ENCODE measurements around the gene SYNGR3. TPM values are rescaled to one million over a fixed set of nuclear protein-coding genes. Genes with fewer than 3 reads are reported as not detected.

SYNGR3 gene
- total and polyA plus RNA-seq, 2 of the 13 experiments (the other 11 are each of a cell fraction or from before 2014, with no cell fraction given) = 0.97 to 5.7 TPM

GRCh38 chr16:1964506-1965395 lies 25.0 kb upstream of the SYNGR3 start, which contains the start of gene RPS2 (continued):
- TF ChIP-seq RBAK (CRISPR knock-in tag; IDR thresholded peaks at IDR 0.05) = no peak
- TF ChIP-seq SRF (IDR thresholded peaks at IDR 0.05; ENCODE audit: low read depth, low read length) = no peak
- TF ChIP-seq ZNF343 (CRISPR knock-in tag; IDR thresholded peaks at IDR 0.05) = peak; percentile 79; the same call in 1 of the 2 replicates
- TF ChIP-seq SMARCC2 (IDR thresholded peaks at IDR 0.05) = no peak
- TF ChIP-seq, protein P1, sequence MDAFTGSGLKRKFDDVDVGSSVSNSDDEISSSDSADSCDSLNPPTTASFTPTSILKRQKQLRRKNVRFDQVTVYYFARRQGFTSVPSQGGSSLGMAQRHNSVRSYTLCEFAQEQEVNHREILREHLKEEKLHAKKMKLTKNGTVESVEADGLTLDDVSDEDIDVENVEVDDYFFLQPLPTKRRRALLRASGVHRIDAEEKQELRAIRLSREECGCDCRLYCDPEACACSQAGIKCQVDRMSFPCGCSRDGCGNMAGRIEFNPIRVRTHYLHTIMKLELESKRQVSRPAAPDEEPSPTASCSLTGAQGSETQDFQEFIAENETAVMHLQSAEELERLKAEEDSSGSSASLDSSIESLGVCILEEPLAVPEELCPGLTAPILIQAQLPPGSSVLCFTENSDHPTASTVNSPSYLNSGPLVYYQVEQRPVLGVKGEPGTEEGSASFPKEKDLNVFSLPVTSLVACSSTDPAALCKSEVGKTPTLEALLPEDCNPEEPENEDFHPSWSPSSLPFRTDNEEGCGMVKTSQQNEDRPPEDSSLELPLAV (CRISPR knock-in tag; conservative IDR thresholded peaks at IDR 0.05; ENCODE audit: low read depth) = no peak
- TF ChIP-seq, protein P2, sequence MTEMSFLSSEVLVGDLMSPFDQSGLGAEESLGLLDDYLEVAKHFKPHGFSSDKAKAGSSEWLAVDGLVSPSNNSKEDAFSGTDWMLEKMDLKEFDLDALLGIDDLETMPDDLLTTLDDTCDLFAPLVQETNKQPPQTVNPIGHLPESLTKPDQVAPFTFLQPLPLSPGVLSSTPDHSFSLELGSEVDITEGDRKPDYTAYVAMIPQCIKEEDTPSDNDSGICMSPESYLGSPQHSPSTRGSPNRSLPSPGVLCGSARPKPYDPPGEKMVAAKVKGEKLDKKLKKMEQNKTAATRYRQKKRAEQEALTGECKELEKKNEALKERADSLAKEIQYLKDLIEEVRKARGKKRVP (CRISPR knock-in tag; IDR thresholded peaks at IDR 0.05) = no peak
- TF ChIP-seq ZNF567 (CRISPR knock-in tag; IDR thresholded peaks at IDR 0.05; ENCODE audit: borderline replicate concordance) = 0 out of 2 replicates have a peak, but pooled peaks have one; percentile 32
- peak; percentile 65; the same call in 1 of the 2 replicates for TF ChIP-seq ZMAT3 (CRISPR knock-in tag; conservative IDR thresholded peaks at IDR 0.05)
- TF ChIP-seq, protein P3, sequence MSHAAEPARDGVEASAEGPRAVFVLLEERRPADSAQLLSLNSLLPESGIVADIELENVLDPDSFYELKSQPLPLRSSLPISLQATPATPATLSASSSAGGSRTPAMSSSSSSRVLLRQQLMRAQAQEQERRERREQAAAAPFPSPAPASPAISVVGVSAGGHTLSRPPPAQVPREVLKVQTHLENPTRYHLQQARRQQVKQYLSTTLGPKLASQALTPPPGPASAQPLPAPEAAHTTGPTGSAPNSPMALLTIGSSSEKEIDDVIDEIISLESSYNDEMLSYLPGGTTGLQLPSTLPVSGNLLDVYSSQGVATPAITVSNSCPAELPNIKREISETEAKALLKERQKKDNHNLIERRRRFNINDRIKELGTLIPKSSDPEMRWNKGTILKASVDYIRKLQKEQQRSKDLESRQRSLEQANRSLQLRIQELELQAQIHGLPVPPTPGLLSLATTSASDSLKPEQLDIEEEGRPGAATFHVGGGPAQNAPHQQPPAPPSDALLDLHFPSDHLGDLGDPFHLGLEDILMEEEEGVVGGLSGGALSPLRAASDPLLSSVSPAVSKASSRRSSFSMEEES (CRISPR knock-in tag; IDR thresholded peaks at IDR 0.05) = peak; percentile 65
- peak; percentile 44; the same call in 1 of the 2 replicates for TF ChIP-seq ZFP91 (CRISPR knock-in tag; IDR thresholded peaks at IDR 0.05; ENCODE audit: borderline replicate concordance)
- no peak for TF ChIP-seq TBL1XR1 (IDR thresholded peaks at IDR 0.05; ENCODE audit: borderline replicate concordance, low read length, partially characterized antibody)
- no peak for TF ChIP-seq ZNF260 (CRISPR knock-in tag; IDR thresholded peaks at IDR 0.05; ENCODE audit: borderline replicate concordance, low read depth)
- no peak; the same call in 1 of the 2 replicates for TF ChIP-seq KLF11 (CRISPR knock-in tag; IDR thresholded peaks at IDR 0.05)
- TF ChIP-seq ZNF256 (CRISPR knock-in tag; conservative IDR thresholded peaks at IDR 0.05) = no peak; the same call in 1 of the 2 replicates
- TF ChIP-seq ZBTB21 (CRISPR knock-in tag; IDR thresholded peaks at IDR 0.05) = peak; percentile 9; the same call in 1 of the 2 replicates
- no peak for TF ChIP-seq ONECUT2 (CRISPR knock-in tag; IDR thresholded peaks at IDR 0.05)
- TF ChIP-seq HIVEP1 (CRISPR knock-in tag; IDR thresholded peaks at IDR 0.05) = no peak
- peak; percentile 81; the same call in 1 of the 2 replicates for TF ChIP-seq IRF1 (CRISPR knock-in tag; IDR thresholded peaks at IDR 0.05; ENCODE audit: low read depth)
- TF ChIP-seq NR1H2 (CRISPR knock-in tag; IDR thresholded peaks at IDR 0.05; ENCODE audit: borderline replicate concordance, low read depth) = 0 out of 2 replicates have a peak, but pooled peaks have one; percentile 19
- TF ChIP-seq KLF15 (CRISPR knock-in tag; IDR thresholded peaks at IDR 0.05; ENCODE audit: borderline replicate concordance) = no peak
- no peak for TF ChIP-seq CEBPB (IDR thresholded peaks at IDR 0.05; ENCODE audit: borderline replicate concordance, low read depth, low read length)
- peak; percentile 97 for TF ChIP-seq AGO2 (optimal IDR thresholded peaks at IDR 0.05; ENCODE audit: low read depth, low read length)

All from HepG2 (cell line).